Measurements from ENCODE around the gene LRRC28.

LRRC28 gene

DNA sequence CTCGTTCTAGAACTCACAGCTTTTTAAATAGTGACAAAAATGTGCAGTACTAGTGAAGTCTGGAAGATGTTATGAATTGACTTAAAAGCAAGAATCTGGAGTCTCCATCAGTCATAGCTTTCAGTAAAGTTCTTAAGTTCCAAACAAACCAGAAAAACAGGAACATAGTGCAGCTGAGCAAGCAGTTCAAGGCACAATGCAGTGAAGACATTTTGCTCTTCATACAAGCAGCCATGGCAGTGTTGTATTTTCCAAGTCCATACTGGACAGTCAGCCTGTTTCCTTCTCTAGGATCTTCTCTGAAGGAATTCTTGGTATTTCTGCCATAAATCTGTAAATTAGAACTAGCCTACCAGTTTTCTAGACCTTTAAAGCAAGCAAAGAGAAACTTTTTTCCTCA, 90.5 kb downstream of the LRRC28 start:
- no peak for DNase-seq (ENCODE audit: low read depth in 4 of 4, low spot score in 1 of 4)

DNA sequence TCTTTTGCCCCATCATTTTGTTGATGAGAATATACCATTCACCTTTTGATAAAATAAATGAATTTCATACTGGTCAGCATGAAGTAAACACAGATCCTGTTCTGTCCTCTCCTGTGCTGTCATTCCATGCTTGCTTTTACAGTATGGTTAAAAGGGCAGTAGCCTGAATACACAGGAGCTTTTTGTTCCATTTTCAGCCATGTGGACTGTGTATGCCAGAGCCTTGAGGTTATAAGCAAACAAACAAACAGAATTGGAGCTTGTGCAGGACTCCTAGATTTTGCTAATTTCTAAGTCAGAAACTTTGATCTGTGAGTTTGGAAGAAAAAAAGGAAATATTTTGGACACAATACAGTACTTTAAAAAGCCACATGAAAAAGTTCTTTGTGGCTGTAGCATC, 91.9 kb downstream of the LRRC28 start:
- DNase-seq (ENCODE audit: low read depth in 4 of 4, low spot score in 1 of 4) = no peak

DNA sequence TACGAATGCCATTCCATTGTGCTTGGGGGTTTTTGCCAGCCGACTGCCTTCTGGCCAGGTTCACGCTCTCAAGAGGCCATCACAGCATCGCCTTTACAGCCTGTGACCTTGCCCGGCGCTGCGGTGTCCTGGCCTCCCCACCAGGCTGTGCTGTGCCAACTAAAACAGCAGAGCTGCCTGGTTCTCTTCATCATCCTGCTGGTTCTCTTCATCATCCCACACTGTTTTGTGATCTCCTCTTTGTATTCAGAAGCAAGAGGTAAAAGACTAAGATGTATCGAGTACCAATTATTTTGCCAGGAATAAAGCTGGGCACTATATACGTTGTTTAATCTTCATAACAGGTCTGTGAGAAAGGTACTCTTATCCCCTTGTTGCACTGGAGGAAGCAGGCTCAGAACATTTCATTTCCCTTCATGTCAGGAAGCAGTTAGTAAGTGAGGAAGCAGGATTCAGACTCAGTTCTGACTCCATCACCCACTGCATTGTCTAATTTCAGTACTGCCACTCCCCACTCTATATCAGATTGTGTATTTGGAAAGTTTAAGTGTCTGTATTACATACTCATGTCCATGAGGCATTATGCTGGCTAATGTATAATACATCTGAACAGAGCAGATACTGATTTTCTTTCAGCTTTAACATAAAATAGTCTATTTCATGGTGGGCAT, 92.7 kb downstream of the LRRC28 start:
- peak in 1 of 4 experiments; percentile 3 for DNase-seq (ENCODE audit: low read depth in 4 of 4, low spot score in 1 of 4)

- no peak for DNase-seq (ENCODE audit: low read depth in 4 of 4, low spot score in 1 of 4)
Observed at GRCh38 chr15:99344639-99345038, 93.4 kb downstream of the LRRC28 start.

DNA sequence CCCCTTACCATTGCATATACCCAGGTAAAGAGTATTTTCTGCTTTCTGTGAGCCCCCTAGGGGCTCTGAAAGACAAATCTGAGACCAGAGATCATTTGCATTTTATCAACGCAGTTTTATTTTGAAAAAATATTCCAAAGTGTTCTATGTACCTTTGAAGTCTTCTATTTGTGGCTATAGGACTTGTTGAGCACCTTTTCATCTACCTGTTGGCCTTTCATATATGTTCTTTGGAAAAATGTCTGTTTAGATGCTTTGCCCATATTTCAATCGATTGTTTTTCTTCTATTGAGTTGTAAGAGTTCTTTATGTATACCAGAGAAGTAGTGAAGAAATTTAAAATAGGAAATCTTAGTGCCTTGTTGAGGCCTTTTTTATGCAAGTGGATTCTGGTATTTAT, 94.0 kb downstream of the LRRC28 start:
- DNase-seq (ENCODE audit: low read depth in 4 of 4, low spot score in 1 of 4) = no peak

DNA sequence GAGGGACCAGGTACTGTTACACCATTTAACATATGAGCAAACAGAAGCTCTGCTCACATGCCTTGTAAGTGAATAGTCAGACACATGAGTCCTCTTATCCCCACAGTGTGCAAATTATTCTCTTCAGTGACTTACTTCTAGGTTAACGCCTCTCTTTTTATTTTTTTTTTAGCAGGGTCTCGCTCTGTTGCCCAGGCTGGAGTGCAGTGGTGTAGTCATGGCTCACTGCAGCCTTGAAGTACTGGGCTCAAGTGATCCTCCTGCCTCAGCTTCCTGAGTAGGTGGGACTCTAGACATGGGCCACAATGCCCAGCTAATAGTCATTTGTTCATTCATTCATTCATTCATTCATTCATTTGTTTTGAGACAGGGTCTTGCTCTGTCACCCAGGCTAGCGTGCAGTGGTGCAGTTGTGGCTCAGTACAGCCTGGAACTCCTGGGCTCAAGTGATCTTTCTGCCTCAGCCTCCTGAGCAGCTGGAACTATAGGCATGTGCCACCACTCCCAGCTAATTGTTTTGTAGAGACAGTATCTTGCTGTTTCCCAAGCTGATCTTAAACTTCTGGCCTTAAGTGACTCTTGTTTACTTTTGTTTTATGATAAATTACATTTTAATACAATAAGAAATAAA, 94.7 kb downstream of the LRRC28 start:
- DNase-seq (ENCODE audit: low read depth in 4 of 4, low spot score in 1 of 4) = no peak

- DNase-seq (ENCODE audit: low read depth in 4 of 4, low spot score in 1 of 4) = no peak
Observed at GRCh38 chr15:99347574-99347973, 96.3 kb downstream of the LRRC28 start.

GRCh38 chr15:99348412-99348811, 97.1 kb downstream of the LRRC28 start:
- no peak for DNase-seq (ENCODE audit: low read depth in 4 of 4, low spot score in 1 of 4)

DNA sequence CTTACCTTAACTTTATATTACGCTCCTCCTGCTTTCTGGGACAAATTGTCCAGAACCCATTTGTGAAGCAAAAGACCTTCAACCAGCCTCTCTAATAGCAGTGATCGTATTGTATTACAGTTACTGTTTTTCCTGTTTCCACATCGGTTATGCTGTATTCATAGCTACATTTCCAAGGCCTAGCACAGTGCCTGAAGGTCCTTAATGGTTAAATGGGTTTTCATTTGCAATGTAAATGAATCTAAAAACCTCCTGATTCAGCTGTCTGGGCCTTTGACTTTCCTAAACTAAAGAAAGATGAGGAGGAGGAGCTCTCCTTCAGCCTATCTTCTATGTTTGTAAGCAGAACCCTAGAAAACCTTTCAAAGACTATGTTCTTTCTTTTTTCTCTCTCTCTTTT, 99.1 kb downstream of the LRRC28 start:
- DNase-seq (ENCODE audit: low read depth in 4 of 4, low spot score in 1 of 4) = no peak

DNA sequence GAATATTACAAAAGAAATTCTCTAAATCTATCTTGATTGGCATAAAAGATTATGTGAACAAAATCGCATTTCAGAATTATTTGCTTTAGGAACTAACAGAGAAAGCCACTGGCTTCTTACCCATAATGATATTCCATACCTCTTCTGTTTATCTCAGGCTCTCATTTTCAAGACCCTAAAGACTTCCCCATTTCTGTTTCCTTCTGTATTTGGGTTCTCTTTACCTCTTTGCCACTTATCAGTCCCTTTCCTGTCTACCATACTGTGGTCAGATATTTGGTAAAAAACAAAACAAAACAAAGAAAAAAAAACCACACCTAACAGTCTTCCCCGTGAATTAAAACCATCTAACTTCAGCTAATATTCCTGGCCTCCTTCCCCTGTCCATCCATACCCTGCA, 108.5 kb downstream of the LRRC28 start:
- no peak for DNase-seq (ENCODE audit: low read depth in 4 of 4, low spot score in 1 of 4)

GRCh38 chr15:99361545-99362185, 110.4 kb downstream of the LRRC28 start:
- DNase-seq (ENCODE audit: low read depth in 4 of 4, low spot score in 1 of 4) = no peak

GRCh38 chr15:99365242-99365641, 114.0 kb downstream of the LRRC28 start:
- no peak for DNase-seq (ENCODE audit: low read depth in 4 of 4, low spot score in 1 of 4)

GRCh38 chr15:99366013-99366412, 114.7 kb downstream of the LRRC28 start:
- no peak for DNase-seq (ENCODE audit: low read depth in 4 of 4, low spot score in 1 of 4)

DNA sequence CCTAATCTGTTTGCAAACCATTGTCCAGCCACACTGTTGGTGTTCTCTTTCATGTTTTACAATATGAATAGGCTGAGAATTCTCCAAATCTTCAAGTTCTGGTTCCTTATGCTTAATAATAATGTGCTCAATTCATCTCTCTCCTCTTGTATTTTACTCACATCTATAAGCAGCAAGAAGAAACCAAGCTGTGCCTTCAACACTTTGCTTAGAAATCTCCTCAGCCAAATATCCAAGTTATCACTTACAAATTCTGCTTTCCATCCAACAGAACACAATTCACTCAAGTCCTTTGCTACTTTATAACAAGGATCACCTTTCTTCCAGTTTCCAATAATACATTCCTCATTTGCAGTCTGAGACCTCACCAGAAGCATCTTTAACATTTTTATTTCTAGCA, 117.5 kb downstream of the LRRC28 start:
- DNase-seq (ENCODE audit: low read depth in 4 of 4, low spot score in 1 of 4) = no peak

DNA sequence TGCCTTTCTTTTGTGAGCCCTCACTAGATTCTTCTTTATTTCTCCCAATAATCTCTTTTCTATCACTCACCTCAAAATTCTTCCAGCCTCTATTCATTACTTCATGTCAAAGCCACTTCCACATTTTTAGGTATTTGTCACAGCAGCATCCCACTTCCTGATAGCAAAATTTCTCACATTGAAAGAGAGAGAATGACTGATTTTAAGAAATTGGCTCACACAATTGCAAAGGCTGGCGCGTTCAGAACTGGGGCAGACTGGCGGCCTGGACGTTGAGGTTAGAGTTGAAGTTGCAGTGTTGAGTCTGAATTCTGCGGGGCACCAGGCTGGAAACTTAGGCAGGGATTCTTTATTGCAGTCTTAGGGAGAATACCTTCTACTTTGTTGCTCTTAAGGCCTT, 117.9 kb downstream of the LRRC28 start:
- DNase-seq (ENCODE audit: low read depth in 4 of 4, low spot score in 1 of 4) = no peak

DNA sequence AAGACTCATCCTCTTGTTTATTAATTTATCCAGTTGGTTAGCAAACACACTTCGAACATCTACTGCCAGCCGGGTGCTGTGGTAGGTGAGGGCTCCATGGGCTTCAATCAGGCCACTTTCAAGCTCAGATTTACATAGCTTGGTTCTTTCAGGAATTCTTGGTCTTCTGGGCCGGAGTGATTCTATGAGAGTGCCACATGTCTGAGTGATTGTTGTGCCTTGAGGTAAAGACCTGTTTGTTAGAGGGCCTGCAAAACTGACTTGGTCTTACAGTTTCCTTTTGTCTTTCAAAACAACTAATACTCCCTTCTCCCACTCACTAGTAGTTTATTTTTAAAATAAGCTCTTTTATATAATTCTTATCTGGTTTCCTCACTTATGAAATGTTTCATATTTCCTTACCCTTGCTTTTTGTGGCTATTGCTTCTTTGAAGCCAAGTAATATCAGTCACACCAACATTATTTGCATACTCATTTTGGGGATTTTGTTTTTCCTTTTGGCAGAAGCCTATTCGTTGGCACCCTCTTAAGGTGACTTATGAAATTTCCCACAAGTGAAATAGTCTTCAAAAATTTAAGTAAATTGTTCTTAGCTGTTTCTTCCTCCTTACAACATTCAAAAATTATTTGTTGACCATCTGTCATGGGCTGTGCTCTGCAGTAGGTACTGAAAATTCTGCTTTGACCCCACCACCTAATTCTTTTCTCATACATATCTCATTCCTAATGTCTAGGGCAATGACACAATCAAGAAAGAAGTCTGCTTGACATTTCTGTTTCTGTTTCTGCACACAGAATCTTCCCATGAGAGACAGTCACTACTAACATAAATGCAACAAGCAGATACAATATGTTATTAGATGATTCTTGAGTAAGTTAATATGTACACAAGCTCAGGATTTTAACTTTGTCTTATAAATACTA, 120.2 kb downstream of the LRRC28 start:
- DNase-seq (ENCODE audit: low read depth in 4 of 4, low spot score in 1 of 4) = no peak

GRCh38 chr15:99385005-99385669, 133.9 kb downstream of the LRRC28 start:
- no peak for DNase-seq (ENCODE audit: low read depth in 4 of 4, low spot score in 1 of 4)

GRCh38 chr15:99385865-99386264, 134.6 kb downstream of the LRRC28 start:
- no peak for DNase-seq (ENCODE audit: low read depth in 4 of 4, low spot score in 1 of 4)

- DNase-seq (ENCODE audit: low read depth in 4 of 4, low spot score in 1 of 4) = no peak
Observed at GRCh38 chr15:99386391-99386790, 135.1 kb downstream of the LRRC28 start.

DNA sequence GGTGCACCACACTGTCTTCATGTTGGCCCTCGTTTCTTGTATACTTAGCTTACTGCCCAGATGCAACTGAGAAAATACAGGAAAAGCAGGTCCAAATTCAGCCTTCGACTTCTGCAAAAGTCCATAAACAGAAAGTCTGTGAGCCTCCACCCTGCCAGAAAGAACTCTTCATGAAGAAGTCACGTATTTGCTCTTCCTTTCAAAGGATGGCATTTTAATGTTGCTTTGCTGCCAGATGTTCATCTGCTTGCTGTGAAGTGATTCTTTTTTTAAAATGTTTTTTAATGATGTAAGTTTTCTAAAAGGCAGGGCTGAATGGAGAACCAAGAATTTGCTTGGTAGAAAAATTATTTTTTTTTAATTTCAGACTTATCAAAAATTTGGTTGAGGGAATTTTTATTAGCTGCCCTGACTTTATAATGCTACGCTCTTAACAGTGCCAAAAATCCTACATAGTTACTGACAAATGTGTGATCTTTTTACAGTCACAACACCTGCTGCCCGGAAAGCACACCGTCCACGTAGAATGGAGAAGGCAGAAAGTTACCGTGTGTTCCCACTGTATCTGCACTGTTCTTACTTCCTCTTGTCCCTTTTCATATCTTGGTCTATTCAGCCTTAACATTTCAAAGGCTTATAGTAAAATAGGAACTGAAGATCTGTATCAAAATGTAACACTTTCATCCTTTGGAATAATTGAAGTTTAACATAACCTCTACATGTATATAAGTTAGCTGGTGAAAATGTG, 136.3 kb downstream of the LRRC28 start:
- DNase-seq (ENCODE audit: low read depth in 4 of 4, low spot score in 1 of 4) = no peak

Data from stimulated activated CD4-positive, alpha-beta T cell treated with anti-CD3 and anti-CD28 coated beads, Interleukin-1b, Interleukin-23, amount 100 ng/mL, for 24 hours (primary cell).